ENCODE data around the gene KRTAP19-5.
"Not testable (repeated sequence)": the region's sequence is repeated elsewhere in the genome, so short reads cannot be mapped to it uniquely, and the experiment has no call there.

The KRTAP19-5 gene

GRCh38 chr21:30502041-30502440 lies at the start of gene KRTAP19-5:
Gene KRTAP19-5, minus strand, starts transcription at chr21:30502141. Its CDS starts 51 bp downstream, at chr21:30502090.
- DNase-seq, result no peak

GRCh38 chr21:30541764-30542163 lies 39.8 kb upstream of the KRTAP19-5 start, which contains the start of gene KRTAP19-6:
Gene KRTAP19-6, minus strand, starts transcription at chr21:30541864. Its CDS starts 31 bp downstream, at chr21:30541833.
- DNase-seq, result no peak

- DNase-seq, result no peak
Observed at GRCh38 chr21:30518876-30519275, 16.9 kb upstream of the KRTAP19-5 start.

GRCh38 chr21:30515681-30516080 lies 13.7 kb upstream of the KRTAP19-5 start:
- no peak for DNase-seq

- not testable (repeated sequence) for DNase-seq
Observed at GRCh38 chr21:30505621-30506205, 3.8 kb upstream of the KRTAP19-5 start.

- DNase-seq, result no peak
Observed at GRCh38 chr21:30497065-30497464, 4.9 kb downstream of the KRTAP19-5 start, which contains the start of gene KRTAP19-4. Gene KRTAP19-4, minus strand, starts transcription at chr21:30497165. Its CDS starts 55 bp downstream, at chr21:30497110.

- no peak for DNase-seq
Observed at GRCh38 chr21:30491963-30492428, 9.9 kb downstream of the KRTAP19-5 start, which contains the start of gene KRTAP19-3. Gene KRTAP19-3, minus strand, starts transcription at chr21:30492013. Its CDS starts 56 bp downstream, at chr21:30491957.

GRCh38 chr21:30487336-30487735 lies 14.6 kb downstream of the KRTAP19-5 start, which contains the start of gene KRTAP19-2:
Gene KRTAP19-2, minus strand, starts transcription at chr21:30487436. Its CDS starts 88 bp downstream, at chr21:30487348.
- no peak for DNase-seq

- DNase-seq, result no peak
Observed at GRCh38 chr21:30486180-30486579, 15.8 kb downstream of the KRTAP19-5 start.

GRCh38 chr21:30482130-30482529 lies 19.8 kb downstream of the KRTAP19-5 start:
- DNase-seq, result no peak

GRCh38 chr21:30480145-30480544 lies 21.8 kb downstream of the KRTAP19-5 start, which contains the start of gene KRTAP19-1:
Gene KRTAP19-1, minus strand, starts transcription at chr21:30480367. Its CDS starts 50 bp downstream, at chr21:30480317.
- no peak for DNase-seq

GRCh38 chr21:30479259-30479658 lies 22.7 kb downstream of the KRTAP19-5 start:
- DNase-seq, result no peak

- no peak for DNase-seq
Observed at GRCh38 chr21:30478004-30478403, 23.9 kb downstream of the KRTAP19-5 start.

- DNase-seq, result no peak
Observed at GRCh38 chr21:30468900-30469714, 32.8 kb downstream of the KRTAP19-5 start.

- no peak for DNase-seq
Observed at GRCh38 chr21:30463713-30464112, 38.2 kb downstream of the KRTAP19-5 start.

Measured in stimulated activated CD4-positive, alpha-beta T cell treated with anti-CD3 and anti-CD28 coated beads, Interleukin-1b, Interleukin-23, amount 100 ng/mL, for 48 hours (primary cell).